Activated CD8-positive, alpha-beta memory T cell treated with anti-CD3 and anti-CD28 coated beads for 1 hour (primary cell): ENCODE data around the gene CLCA1.

Experiments used
- DNase-seq, 2 donors: peaks; one replicate each; pipeline ENCODE4 v3.0.0-alpha.2; 2020; ENCODE audit warnings: low read depth in 1 of 2; ENCODE audit errors: extremely low read depth in 1 of 2

Gene CLCA1

DNA sequence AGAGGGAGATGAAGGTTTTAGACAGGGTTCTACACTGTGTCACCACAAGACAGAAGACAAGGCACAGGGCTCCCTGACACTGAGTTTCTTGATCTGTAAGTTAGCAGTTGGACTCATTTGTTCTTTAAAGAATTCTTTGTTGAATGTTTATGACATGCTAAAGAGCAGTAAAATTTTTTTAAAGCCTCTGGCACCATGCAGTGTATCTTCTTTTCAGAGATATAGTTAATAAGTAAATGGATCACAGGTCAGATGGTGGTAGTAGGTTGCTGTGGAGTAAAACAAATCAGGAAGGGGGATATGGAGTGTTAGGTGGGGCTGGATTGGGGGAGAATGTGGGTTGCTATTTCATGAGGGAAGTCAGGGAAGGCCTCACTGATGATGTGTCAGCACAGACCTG lies 80.1 kb downstream of the CLCA1 start:
- DNase-seq = no peak
